ENCODE results near the gene GIMD1.
"Not testable (repeated sequence)": the region's sequence is repeated elsewhere in the genome, so short reads cannot be mapped to it uniquely, and the experiment has no call there.

GIMD1 gene

DNA sequence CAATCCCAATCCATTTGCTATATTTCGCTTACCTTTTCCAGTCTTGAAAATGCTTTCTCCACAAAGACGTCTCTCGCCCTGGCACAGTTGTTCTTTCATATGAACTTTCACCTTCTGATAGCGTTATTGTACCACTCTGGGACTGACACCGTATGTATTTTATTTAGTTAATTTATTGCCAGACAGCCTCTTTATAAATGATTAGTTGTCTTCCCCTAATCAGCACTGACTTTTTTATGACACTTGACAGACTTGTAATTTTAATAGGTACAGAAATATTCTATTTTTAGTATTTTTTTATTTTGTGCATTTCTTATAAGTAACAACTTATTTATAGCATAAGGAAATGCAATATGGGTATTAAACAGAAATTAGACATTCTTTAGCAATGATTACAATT is at the start of gene GIMD1:
Gene GIMD1, minus strand, starts transcription at position 101 of the 400 bp plus-strand sequence. CDS start 1,343 bp downstream, outside the sequence.
- Mint-ChIP-seq H3K4me3 (peak within 1 kb of the TSS in 1 of 3 experiments; percentile 0), H3K4me1 (peaks cover 10% of the 10 kb centered on the region), H3K27me3 (ENCODE audit: low read depth) (no peaks in the 10 kb centered on the region), H3K27ac (peak within 1 kb of the TSS in 2 of 3 experiments; percentile 24 to 80), H3K36me3 (ENCODE audit: low read depth) (no peaks in the 10 kb centered on the region), H3K9me3 (no peaks in the 10 kb centered on the region)
- TF ChIP-seq, protein P1, sequence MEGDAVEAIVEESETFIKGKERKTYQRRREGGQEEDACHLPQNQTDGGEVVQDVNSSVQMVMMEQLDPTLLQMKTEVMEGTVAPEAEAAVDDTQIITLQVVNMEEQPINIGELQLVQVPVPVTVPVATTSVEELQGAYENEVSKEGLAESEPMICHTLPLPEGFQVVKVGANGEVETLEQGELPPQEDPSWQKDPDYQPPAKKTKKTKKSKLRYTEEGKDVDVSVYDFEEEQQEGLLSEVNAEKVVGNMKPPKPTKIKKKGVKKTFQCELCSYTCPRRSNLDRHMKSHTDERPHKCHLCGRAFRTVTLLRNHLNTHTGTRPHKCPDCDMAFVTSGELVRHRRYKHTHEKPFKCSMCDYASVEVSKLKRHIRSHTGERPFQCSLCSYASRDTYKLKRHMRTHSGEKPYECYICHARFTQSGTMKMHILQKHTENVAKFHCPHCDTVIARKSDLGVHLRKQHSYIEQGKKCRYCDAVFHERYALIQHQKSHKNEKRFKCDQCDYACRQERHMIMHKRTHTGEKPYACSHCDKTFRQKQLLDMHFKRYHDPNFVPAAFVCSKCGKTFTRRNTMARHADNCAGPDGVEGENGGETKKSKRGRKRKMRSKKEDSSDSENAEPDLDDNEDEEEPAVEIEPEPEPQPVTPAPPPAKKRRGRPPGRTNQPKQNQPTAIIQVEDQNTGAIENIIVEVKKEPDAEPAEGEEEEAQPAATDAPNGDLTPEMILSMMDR (IDR thresholded peaks at IDR 0.05; ENCODE audit: unreplicated experiment in 3 of 3) = no peak

DNA sequence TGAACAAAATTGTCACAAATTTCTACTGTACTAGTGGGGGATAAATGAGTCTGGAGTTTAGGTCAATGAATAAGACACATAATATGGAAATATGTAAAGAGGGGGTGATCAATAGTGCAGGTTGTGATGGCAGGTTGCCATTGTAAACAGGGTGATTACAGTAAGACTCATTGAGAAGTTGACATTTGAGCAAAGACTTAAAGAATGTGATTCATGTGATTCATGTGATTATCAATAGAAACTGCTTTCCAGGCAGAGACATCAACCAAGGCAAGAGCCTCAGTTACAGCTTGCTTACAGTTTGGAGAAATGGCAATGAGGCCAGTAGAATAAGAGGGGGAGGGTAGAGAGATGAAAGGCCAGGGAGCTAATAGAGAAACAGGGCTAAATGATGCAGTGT is 45.8 kb upstream of the GIMD1 start:
- no peaks in the 10 kb centered on the region for H3K27me3 Mint-ChIP-seq (ENCODE audit: low read depth)
- H3K4me1 Mint-ChIP-seq = peaks cover 6% of the 10 kb centered on the region
- H3K9me3 Mint-ChIP-seq = no peaks in the 10 kb centered on the region
- no peak overlapping the region for H3K4me3 Mint-ChIP-seq
- H3K36me3 Mint-ChIP-seq (ENCODE audit: low read depth) = no peaks in the 10 kb centered on the region
- H3K27ac Mint-ChIP-seq = no peak overlapping the region
- TF ChIP-seq, protein P1 (IDR thresholded peaks at IDR 0.05; ENCODE audit: unreplicated experiment in 3 of 3) = no peak

DNA sequence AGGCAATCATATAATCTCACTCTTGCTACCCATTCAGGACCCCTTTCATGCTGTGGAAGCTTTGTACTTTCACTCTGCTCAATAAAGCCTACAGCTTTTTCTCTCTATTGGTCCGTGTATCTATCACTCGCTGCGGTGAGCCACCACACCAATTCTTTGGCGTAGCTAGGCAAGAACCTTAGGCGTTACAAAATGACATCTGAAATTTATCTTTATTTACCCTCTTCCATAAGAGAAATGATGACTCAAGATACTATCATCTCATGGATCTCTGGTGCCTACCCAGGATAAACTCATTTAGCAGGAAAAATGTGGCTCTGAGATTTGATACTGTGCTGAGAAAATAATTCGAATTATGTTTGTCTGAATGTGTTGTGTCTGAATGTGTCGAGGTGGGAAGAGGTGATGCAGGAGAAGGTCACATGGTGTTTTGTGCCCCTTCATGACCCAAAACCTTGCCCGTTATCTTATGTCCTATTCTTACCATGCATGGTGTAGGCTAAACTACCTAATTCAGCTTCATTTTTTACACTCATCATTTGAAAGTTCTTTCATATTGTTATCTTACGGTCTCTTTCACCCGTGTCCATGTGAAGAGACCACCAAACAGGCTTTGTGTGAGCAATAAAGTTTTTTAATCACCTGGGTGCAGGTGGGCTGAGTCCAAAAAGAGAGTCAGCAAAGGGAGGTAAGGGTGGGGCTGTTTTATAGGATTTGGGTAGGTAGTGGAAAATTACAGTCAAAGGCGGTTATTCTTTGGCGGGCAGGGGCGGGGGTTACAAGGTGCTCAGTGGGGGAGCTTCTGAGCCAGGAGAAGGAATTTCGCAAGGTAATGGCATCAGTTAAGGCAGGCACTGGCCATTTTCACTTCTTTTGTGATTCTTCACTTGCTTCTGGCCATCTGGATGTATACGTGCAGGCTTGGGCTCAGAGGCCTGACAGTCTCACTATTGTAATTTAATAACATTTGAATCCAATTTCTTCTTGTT is 41.6 kb upstream of the GIMD1 start:
- TF ChIP-seq, protein P1 (IDR thresholded peaks at IDR 0.05; ENCODE audit: unreplicated experiment in 3 of 3) = no peak
- H3K27ac Mint-ChIP-seq = peak overlapping the region in 1 of 3 experiments; percentile 3
- H3K4me1 Mint-ChIP-seq = peaks cover 6% of the 10 kb centered on the region
- H3K4me3 Mint-ChIP-seq = no peak overlapping the region
- H3K9me3 Mint-ChIP-seq = peaks cover 9% of the 10 kb centered on the region
- H3K36me3 Mint-ChIP-seq (ENCODE audit: low read depth) = no peaks in the 10 kb centered on the region
- no peaks in the 10 kb centered on the region for H3K27me3 Mint-ChIP-seq (ENCODE audit: low read depth)

DNA sequence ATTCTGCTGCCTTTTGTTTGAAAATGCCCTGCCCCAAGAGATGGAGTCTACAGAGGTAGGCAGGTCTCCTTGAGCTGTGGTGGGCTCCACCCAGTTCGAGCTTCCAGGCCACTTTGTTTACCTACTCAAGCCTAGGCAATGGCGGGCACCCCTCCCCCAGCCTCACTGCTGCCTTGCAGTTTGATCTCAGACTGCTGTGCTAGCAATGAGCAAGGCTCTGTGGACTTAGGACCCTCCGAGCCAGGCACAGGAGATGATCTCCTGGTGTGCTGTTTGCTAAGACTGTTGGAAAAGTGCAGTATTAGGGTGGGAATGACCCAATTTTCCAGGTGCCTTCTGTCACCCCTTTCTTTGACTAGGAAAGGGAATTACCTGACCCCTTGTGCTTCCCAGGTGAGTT is 39.4 kb upstream of the GIMD1 start:
- H3K4me3 Mint-ChIP-seq; H3K27ac Mint-ChIP-seq; H3K4me1 Mint-ChIP-seq; H3K36me3 Mint-ChIP-seq (ENCODE audit: low read depth); H3K9me3 Mint-ChIP-seq; H3K27me3 Mint-ChIP-seq (ENCODE audit: low read depth): not testable (repeated sequence)

DNA sequence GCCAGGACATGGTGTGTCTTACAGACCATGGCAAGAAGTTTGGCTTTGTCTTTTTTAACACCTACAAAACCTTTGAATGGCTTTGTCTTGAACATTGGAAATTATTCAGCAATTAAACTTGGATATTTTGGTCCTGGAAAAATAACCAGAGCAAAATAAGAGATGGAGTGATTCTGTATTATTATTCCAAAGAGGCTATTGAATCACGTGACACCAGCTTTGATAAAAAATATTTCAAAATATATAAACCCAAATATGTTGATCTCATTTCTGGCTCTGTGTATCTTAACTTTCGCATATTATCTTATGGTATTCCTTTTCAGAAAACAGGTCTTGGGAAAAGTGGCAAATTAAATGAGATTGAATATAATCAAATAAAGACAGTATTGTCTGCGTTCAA is 32.6 kb upstream of the GIMD1 start:
- no peaks in the 10 kb centered on the region for H3K27me3 Mint-ChIP-seq (ENCODE audit: low read depth)
- no peak overlapping the region for H3K4me3 Mint-ChIP-seq
- H3K27ac Mint-ChIP-seq = no peak overlapping the region
- TF ChIP-seq, protein P1 (IDR thresholded peaks at IDR 0.05; ENCODE audit: unreplicated experiment in 3 of 3) = no peak
- H3K9me3 Mint-ChIP-seq = peaks cover 29% of the 10 kb centered on the region
- no peaks in the 10 kb centered on the region for H3K36me3 Mint-ChIP-seq (ENCODE audit: low read depth)
- H3K4me1 Mint-ChIP-seq = no peaks in the 10 kb centered on the region

DNA sequence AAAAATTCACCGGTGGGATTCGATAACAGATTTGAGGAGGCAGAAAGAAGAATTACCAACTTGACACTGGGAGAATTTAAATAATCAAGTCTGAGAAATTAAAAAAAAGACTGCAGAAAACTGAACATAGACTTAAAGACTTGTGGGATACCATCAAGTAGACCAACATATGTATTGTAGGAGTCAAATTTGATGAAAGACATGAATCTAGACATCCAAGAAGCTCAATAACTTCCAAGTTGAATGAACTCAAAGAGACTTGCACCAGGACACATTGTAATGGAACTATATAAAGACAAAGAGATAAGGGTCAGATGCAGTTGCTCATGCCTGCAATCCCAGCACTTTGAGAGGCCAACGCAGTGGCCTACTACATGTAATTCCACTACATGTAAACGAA is 30.3 kb upstream of the GIMD1 start:
- H3K27me3 Mint-ChIP-seq (ENCODE audit: low read depth); H3K4me1 Mint-ChIP-seq; H3K27ac Mint-ChIP-seq; H3K4me3 Mint-ChIP-seq; H3K36me3 Mint-ChIP-seq (ENCODE audit: low read depth): not testable (repeated sequence)
- peaks cover 33% of the 10 kb centered on the region for H3K9me3 Mint-ChIP-seq

DNA sequence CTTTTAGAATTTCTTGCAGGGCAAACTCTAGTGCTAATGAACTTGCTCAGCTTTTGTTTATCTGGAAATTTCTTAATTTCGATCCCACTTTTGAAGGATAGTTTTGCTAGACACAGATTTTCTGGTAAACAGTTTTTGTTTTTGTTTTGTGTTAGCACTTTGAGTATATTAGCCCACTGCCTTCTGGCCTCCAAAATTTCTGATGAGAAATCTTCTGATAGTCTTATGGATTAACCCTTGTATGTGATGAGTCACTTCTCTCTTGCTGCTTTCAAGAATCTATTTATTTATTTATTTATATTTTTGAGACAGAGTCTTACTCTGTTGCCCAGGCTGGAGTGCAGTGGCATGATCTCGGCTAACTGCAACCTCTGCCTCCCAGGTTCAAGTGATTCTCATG is 27.0 kb upstream of the GIMD1 start:
- no peaks in the 10 kb centered on the region for H3K4me1 Mint-ChIP-seq
- TF ChIP-seq, protein P1 (IDR thresholded peaks at IDR 0.05; ENCODE audit: unreplicated experiment in 3 of 3) = no peak
- no peak overlapping the region for H3K4me3 Mint-ChIP-seq
- H3K27me3 Mint-ChIP-seq (ENCODE audit: low read depth) = no peaks in the 10 kb centered on the region
- H3K9me3 Mint-ChIP-seq = peaks cover 30% of the 10 kb centered on the region
- H3K36me3 Mint-ChIP-seq (ENCODE audit: low read depth) = no peaks in the 10 kb centered on the region
- H3K27ac Mint-ChIP-seq = no peak overlapping the region

Data from nephron (organoid).